Sigmoid colon (tissue), 7 donors: ENCODE measurements around the gene GPC1. TPM values are rescaled to one million over a fixed set of nuclear protein-coding genes. Genes with fewer than 3 reads are reported as not detected.
"Not testable (repeated sequence)": the region's sequence is repeated elsewhere in the genome, so short reads cannot be mapped to it uniquely, and the experiment has no call there.

Experiments used
- DNase-seq: peaks from one replicate; pipeline ENCODE4 v3.0.0-alpha.2; 2019
- H3K27ac ChIP-seq, 4 donors: fragments of 200-600 bp; sonication (generic); one replicate each; pipeline ENCODE4 v1.5.1; 2016 to 2019; ENCODE audit warnings: mild to moderate bottlenecking in 1 of 4
- H3K27me3 ChIP-seq, 3 donors: fragments of 200-600 bp; sonication (generic); one replicate each; pipeline ENCODE4 v1.5.1; 2019; ENCODE audit warnings: mild to moderate bottlenecking in 1 of 3
- H3K36me3 ChIP-seq, 4 donors: fragments of 200-600 bp; sonication (generic); one replicate each; pipeline ENCODE4 v1.5.1; 2016 to 2019
- H3K4me1 ChIP-seq, 4 donors: fragments of 200-600 bp; sonication (generic); one replicate each; pipeline ENCODE4 v1.5.1; 2017 to 2019
- H3K4me3 ChIP-seq, 4 donors: fragments of 200-600 bp; sonication (generic); one replicate each; pipeline ENCODE4 v1.5.1; 2017 to 2019; ENCODE audit warnings: mild to moderate bottlenecking in 2 of 4, moderate library complexity in 1 of 4
- H3K9me3 ChIP-seq, 4 donors: fragments of 200-600 bp in 3 of 4; sonication (generic) in 3 of 4; one replicate each; pipeline versions ENCODE4 v1.5.1 to v1.6.1; 2013 to 2019
- EP300 ChIP-seq, 4 donors: sonication (generic); formaldehyde crosslinking; IDR thresholded peaks; one replicate each; pipeline ENCODE4 v1.6.1; 2017; ENCODE audit warnings: antibody characterized with exemption in 4 of 4
- POLR2A ChIP-seq, 2 donors: fragments of 450-650 bp; IDR thresholded peaks; one replicate each; pipeline ENCODE4 v1.6.1; 2016; ENCODE audit warnings: antibody characterized with exemption in 2 of 2, mild to moderate bottlenecking in 2 of 2, moderate library complexity in 2 of 2
- POLR2AphosphoS5 ChIP-seq, 4 donors: sonication (generic); formaldehyde crosslinking; IDR thresholded peaks; one replicate each; pipeline ENCODE4 v1.6.1; 2017; ENCODE audit warnings: antibody characterized with exemption in 4 of 4
- WGBS, 2 donors: extraction: QIAGEN DNeasy Blood & Tissue Kit; methylation state at CpG; one replicate each; pipeline ENCODE4 v1.1.7; 2013; 5-methylcytosine and 5-hydroxymethylcytosine counted together
- intact Hi-C: fragments of 100-400 bp; cut with DNase I; formaldehyde crosslinking; loops from one replicate; pipeline ENCODE4 v1.15.1; 2023
- polyA plus RNA-seq, 3 donors: library from polyadenylated mRNA; stranded (reverse); fragments of 200-250 nt; gene quantifications; one replicate each; pipeline ENCODE4 v1.2.3, GENCODE V29; 2013
- total RNA-seq, 4 donors: library from RNA; depleted of rRNA; stranded (reverse); fragments of >200 nt; gene quantifications; one replicate each; pipeline ENCODE4 v1.1.0, GENCODE V29; 2016
- TF ChIP-seq, protein P1 (sequence below), 4 experiments: fragments of 450-650 bp in 3 of 4; fragments of 200-600 bp in 1 of 4; IDR thresholded peaks; one replicate each; pipeline ENCODE4 v1.5.1; 2016 to 2019; ENCODE audit warnings: antibody characterized with exemption in 4 of 4, mild to moderate bottlenecking in 3 of 4, moderate library complexity in 2 of 4
- donor health status: healthy with polysubstance abuse.
- donor health status: Bipolar disorder and iron deficiency.
- donor health status: healthy.

The GPC1 gene, protein sequence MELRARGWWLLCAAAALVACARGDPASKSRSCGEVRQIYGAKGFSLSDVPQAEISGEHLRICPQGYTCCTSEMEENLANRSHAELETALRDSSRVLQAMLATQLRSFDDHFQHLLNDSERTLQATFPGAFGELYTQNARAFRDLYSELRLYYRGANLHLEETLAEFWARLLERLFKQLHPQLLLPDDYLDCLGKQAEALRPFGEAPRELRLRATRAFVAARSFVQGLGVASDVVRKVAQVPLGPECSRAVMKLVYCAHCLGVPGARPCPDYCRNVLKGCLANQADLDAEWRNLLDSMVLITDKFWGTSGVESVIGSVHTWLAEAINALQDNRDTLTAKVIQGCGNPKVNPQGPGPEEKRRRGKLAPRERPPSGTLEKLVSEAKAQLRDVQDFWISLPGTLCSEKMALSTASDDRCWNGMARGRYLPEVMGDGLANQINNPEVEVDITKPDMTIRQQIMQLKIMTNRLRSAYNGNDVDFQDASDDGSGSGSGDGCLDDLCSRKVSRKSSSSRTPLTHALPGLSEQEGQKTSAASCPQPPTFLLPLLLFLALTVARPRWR
- 10 to 100 TPM in 3 of 4 donors, 1 to 10 TPM in 1; 7.2 to 30.7 (median 23.7) TPM for total RNA-seq
- 10 to 100 TPM in 1 of 3 donors, 1 to 10 TPM in 2; 3.0 to 15.8 (median 7.2) TPM for polyA plus RNA-seq

DNA sequence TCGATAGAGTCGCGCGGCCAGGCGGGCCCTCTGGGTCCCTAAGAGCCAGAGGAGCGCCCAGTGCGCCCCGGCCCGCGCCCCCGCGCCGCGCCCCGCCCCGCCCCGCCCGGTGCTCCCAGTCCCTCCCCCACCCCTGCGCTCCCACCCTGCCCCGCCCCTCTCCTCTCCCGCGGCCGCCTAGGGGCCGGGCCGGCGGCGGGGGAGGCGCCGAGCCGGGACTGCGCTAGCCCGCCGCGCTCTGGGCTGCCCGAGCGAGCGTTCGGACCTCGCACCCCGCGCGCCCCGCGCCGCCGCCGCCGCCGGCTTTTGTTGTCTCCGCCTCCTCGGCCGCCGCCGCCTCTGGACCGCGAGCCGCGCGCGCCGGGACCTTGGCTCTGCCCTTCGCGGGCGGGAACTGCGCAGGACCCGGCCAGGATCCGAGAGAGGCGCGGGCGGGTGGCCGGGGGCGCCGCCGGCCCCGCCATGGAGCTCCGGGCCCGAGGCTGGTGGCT, at the start of gene GPC1:
GPC1 (plus strand) TSS at position 207 of the 491 bp plus-strand sequence; CDS start at position 463, 256 bp downstream.
- Histone ChIP-seq H3K4me1 (peaks cover 0 to 46% (median 42%) of the 10 kb centered on the region in 4 donors), H3K27ac (peak within 1 kb of the TSS; percentile 88 to 94 (median 92)), H3K27me3 (no peaks in the 10 kb centered on the region), H3K36me3 (no peaks in the 10 kb centered on the region), H3K4me3 (peak within 1 kb of the TSS; percentile 43 to 86 (median 66)), H3K9me3 (no peaks in the 10 kb centered on the region)
- peak; percentile 85 for DNase-seq
- intact Hi-C loops = loop anchor here (5.0 kb wide), 4 partner anchors 63 to 298 kb away; partner anchors contain the start of genes COPS9 and RNPEPL1
- TF ChIP-seq EP300 (IDR thresholded peaks at IDR 0.05) = no peak
- TF ChIP-seq, protein P1, sequence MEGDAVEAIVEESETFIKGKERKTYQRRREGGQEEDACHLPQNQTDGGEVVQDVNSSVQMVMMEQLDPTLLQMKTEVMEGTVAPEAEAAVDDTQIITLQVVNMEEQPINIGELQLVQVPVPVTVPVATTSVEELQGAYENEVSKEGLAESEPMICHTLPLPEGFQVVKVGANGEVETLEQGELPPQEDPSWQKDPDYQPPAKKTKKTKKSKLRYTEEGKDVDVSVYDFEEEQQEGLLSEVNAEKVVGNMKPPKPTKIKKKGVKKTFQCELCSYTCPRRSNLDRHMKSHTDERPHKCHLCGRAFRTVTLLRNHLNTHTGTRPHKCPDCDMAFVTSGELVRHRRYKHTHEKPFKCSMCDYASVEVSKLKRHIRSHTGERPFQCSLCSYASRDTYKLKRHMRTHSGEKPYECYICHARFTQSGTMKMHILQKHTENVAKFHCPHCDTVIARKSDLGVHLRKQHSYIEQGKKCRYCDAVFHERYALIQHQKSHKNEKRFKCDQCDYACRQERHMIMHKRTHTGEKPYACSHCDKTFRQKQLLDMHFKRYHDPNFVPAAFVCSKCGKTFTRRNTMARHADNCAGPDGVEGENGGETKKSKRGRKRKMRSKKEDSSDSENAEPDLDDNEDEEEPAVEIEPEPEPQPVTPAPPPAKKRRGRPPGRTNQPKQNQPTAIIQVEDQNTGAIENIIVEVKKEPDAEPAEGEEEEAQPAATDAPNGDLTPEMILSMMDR (IDR thresholded peaks at IDR 0.05) = no peak
- no peak for TF ChIP-seq POLR2A (IDR thresholded peaks at IDR 0.05)
- peak in 2 of 4 donors; percentile 21 to 33 for TF ChIP-seq POLR2AphosphoS5 (IDR thresholded peaks at IDR 0.05)
- WGBS, 2 donors = 0 to 1% methylated on average over 76 to 77 of the region's 77 CpGs

DNA sequence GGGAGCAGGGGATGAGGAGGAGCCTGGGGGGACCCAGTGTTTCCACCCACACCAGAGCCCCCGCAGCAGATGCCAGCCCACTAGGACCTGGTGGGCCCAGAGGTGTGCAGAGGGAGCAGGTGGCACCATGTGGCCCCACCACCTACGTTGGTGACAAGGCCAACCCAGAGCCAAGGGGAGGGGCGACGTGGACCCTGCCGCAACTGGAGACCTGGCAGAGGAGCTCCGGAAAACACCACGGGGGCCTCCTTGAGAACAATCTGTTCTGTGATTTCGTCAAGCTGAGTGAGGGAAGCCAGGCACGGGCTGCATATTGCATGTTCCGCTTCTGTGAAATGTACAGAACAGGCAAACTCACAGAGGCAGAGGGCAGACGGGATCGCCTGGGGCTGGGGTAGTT, 49.1 kb upstream of the GPC1 start:
- TF ChIP-seq POLR2A (IDR thresholded peaks at IDR 0.05) = no peak
- no peak for TF ChIP-seq EP300 (IDR thresholded peaks at IDR 0.05)
- TF ChIP-seq POLR2AphosphoS5 (IDR thresholded peaks at IDR 0.05) = no peak
- TF ChIP-seq, protein P1 (IDR thresholded peaks at IDR 0.05) = no peak
- H3K9me3 ChIP-seq = no peaks in the 10 kb centered on the region
- H3K4me1 ChIP-seq = peaks cover 0 to 12% (median 10%) of the 10 kb centered on the region in 4 donors
- peak; percentile 61 for DNase-seq
- no peak overlapping the region for H3K27ac ChIP-seq
- no peaks in the 10 kb centered on the region for H3K27me3 ChIP-seq
- H3K36me3 ChIP-seq = no peaks in the 10 kb centered on the region
- no peak overlapping the region for H3K4me3 ChIP-seq
- 89 to 90% methylated on average over 12 of the region's 12 CpGs for WGBS, 2 donors
- intact Hi-C loops = no loop called here

DNA sequence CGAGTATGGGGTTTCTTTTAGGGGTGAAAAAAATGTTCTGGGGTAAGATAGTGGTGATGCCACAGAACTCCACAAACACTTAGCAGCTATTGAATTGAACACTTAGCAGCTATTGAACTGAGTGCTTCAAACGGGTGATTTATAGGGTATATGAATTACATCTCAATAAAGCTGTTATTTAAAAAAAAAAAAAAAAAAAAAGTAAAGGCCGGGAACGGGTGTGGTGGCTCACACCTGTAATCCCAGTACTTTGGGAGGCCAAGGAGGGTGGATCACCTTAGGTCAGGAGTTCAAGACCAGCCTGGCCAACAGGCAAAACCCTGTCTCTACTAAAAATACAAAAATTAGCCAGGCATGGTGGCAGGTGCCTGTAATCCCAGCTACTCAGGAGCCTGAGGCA, 48.7 kb upstream of the GPC1 start:
- peaks cover 0 to 12% (median 10%) of the 10 kb centered on the region in 4 donors for H3K4me1 ChIP-seq
- H3K4me3 ChIP-seq, DNase-seq, intact Hi-C loops, H3K36me3 ChIP-seq, H3K9me3 ChIP-seq, H3K27ac ChIP-seq, H3K27me3 ChIP-seq: not testable (repeated sequence)
- WGBS, 2 donors = 64 to 79% methylated on average over 4 of the region's 4 CpGs

DNA sequence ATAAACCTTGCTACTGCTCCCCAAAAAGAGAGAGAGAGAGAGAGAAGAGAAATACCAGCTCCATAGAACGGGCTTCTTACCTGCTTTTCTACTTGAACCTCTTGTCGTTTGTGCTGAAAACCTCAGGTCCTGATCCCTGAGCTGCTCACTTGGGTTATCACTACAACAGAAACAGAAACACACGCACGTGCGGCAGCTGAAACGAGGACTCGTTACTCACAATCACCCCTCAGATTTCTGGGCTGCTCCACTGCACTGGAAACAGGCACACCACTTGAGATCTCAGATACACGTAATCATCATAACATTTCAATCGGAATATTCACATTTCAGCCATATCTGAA, 48.2 kb upstream of the GPC1 start:
- H3K36me3 ChIP-seq = no peaks in the 10 kb centered on the region
- H3K27me3 ChIP-seq = no peaks in the 10 kb centered on the region
- H3K4me3 ChIP-seq = no peak overlapping the region
- intact Hi-C loops = no loop called here
- DNase-seq = no peak
- H3K4me1 ChIP-seq = peaks cover 0 to 12% (median 10%) of the 10 kb centered on the region in 4 donors
- no peak for TF ChIP-seq POLR2AphosphoS5 (IDR thresholded peaks at IDR 0.05)
- TF ChIP-seq EP300 (IDR thresholded peaks at IDR 0.05) = no peak
- TF ChIP-seq, protein P1 (IDR thresholded peaks at IDR 0.05) = no peak
- no peak for TF ChIP-seq POLR2A (IDR thresholded peaks at IDR 0.05)
- H3K27ac ChIP-seq = no peak overlapping the region
- WGBS, 2 donors = 77 to 82% methylated on average over 9 of the region's 9 CpGs
- no peaks in the 10 kb centered on the region for H3K9me3 ChIP-seq

DNA sequence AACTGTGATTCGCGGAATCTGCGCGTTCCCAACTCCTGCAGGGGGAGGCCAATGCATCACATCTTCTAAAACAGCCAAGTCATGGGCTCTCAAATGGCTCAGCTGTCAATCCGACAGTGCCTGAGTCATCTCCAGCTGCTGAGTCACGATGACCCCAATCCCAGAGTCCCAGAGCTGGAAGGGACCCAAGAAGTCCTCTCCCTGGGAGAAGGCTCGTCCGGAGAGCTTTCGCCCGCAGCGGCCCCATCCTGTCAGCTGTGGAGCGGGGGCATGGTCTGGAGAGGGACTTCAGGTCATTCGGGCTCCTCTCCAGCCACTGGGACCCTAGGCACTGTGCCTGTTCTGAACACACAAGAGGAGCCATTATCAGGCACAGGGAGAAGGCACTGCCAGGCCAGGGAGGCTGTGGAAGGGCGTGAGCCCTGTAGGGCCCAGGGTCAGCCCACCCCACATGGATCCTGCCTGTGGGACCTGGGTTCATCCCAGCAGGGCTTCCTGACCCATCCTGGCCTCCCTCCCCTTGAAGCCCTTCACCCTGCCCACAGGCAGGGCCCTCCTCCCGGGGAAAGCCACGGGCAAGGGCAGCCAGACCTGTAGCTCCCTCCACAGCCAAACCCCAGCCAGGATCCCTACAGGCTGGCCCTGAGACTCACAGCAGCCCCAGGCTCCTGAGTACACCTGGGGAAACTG, 47.6 kb upstream of the GPC1 start:
- intact Hi-C loops = no loop called here
- no peaks in the 10 kb centered on the region for H3K36me3 ChIP-seq
- H3K27me3 ChIP-seq = no peaks in the 10 kb centered on the region
- 77 to 78% methylated on average over 16 of the region's 16 CpGs for WGBS, 2 donors
- peak; percentile 81 for DNase-seq
- H3K4me1 ChIP-seq = peaks cover 0 to 12% (median 10%) of the 10 kb centered on the region in 4 donors
- H3K27ac ChIP-seq = peak overlapping the region in 2 of 4 donors; percentile 9 to 26
- TF ChIP-seq EP300 (IDR thresholded peaks at IDR 0.05) = no peak
- TF ChIP-seq, protein P1 (IDR thresholded peaks at IDR 0.05) = no peak
- TF ChIP-seq POLR2A (IDR thresholded peaks at IDR 0.05) = no peak
- TF ChIP-seq POLR2AphosphoS5 (IDR thresholded peaks at IDR 0.05) = no peak
- H3K9me3 ChIP-seq = no peaks in the 10 kb centered on the region
- no peak overlapping the region for H3K4me3 ChIP-seq
